Cardiac muscle cell (in vitro differentiated cells and primary cell): ENCODE measurements around the gene COL5A1. TPM values are rescaled to one million over a fixed set of nuclear protein-coding genes. Genes with fewer than 3 reads are reported as not detected.

ENCODE experiments used
- DNase-seq, 2 donors: peaks; one replicate each; pipeline versions ENCODE4 v3.0.0 to v3.0.0-alpha.2; 2010 to 2017; ENCODE audit warnings: low read depth in 1 of 2, low spot score in 1 of 2
- H3K27ac ChIP-seq: fragments of 200-600 bp; sonication (generic); 2 replicates; pipeline ENCODE4 v1.5.1; 2016
- H3K27me3 ChIP-seq: fragments of 200-600 bp; sonication (generic); 2 replicates; pipeline ENCODE4 v1.6.0; 2016; ENCODE audit warnings: control low read depth
- H3K36me3 ChIP-seq: fragments of 200-600 bp; sonication (generic); 2 replicates; pipeline ENCODE4 v1.5.1; 2016; ENCODE audit warnings: control low read depth
- H3K4me1 ChIP-seq: fragments of 200-600 bp; sonication (generic); 2 replicates; pipeline ENCODE4 v1.8.1; 2017; ENCODE audit warnings: low read depth, mild to moderate bottlenecking, mixed run types
- H3K4me3 ChIP-seq: fragments of 200-600 bp; sonication (generic); 2 replicates; pipeline ENCODE4 v1.5.1; 2016; ENCODE audit warnings: mild to moderate bottlenecking
- H3K9me3 ChIP-seq: fragments of 200-600 bp; sonication (generic); 2 replicates; pipeline ENCODE4 v1.5.1; 2017; ENCODE audit warnings: low read depth, mild to moderate bottlenecking, control low read depth
- polyA plus RNA-seq: library from polyadenylated mRNA; unstranded; fragments of >200 nt; fragmentation: Nextera tagmentation; extraction: Ambion mirVana; gene quantifications from 2 replicates; pipeline ENCODE4 v1.2.1, GENCODE V29; 2016
- total RNA-seq: library from RNA; depleted of rRNA; stranded (reverse); fragments of >200 nt; gene quantifications from 2 replicates; pipeline ENCODE4 v1.2.3, GENCODE V29; 2016
- TF ChIP-seq, protein P1 (sequence below): IDR thresholded peaks from 2 replicates; pipeline ENCODE4 v1.5.1; 2012; ENCODE audit warnings: low read depth, mild to moderate bottlenecking, low read length

COL5A1 gene
- total and polyA plus RNA-seq, 2 experiments from 2014 or later, result 34.5 to 129 TPM

GRCh38 chr9:134660407-134660806 is 18.8 kb downstream of the COL5A1 start:
- peak in 1 of 2 donors; percentile 41 for DNase-seq
- Histone ChIP-seq H3K4me3 (no peak overlapping the region), H3K27me3 (no peaks in the 10 kb centered on the region), H3K27ac (peak overlapping the region; percentile 99), H3K9me3 (no peaks in the 10 kb centered on the region), H3K36me3 (no peaks in the 10 kb centered on the region), H3K4me1 (peaks cover 56% of the 10 kb centered on the region)
- TF ChIP-seq, protein P1, sequence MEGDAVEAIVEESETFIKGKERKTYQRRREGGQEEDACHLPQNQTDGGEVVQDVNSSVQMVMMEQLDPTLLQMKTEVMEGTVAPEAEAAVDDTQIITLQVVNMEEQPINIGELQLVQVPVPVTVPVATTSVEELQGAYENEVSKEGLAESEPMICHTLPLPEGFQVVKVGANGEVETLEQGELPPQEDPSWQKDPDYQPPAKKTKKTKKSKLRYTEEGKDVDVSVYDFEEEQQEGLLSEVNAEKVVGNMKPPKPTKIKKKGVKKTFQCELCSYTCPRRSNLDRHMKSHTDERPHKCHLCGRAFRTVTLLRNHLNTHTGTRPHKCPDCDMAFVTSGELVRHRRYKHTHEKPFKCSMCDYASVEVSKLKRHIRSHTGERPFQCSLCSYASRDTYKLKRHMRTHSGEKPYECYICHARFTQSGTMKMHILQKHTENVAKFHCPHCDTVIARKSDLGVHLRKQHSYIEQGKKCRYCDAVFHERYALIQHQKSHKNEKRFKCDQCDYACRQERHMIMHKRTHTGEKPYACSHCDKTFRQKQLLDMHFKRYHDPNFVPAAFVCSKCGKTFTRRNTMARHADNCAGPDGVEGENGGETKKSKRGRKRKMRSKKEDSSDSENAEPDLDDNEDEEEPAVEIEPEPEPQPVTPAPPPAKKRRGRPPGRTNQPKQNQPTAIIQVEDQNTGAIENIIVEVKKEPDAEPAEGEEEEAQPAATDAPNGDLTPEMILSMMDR, result peak; percentile 72

GRCh38 chr9:134661299-134661698 is 19.7 kb downstream of the COL5A1 start:
- H3K36me3 ChIP-seq, result no peaks in the 10 kb centered on the region
- no peaks in the 10 kb centered on the region for H3K9me3 ChIP-seq
- H3K4me1 ChIP-seq, result peaks cover 56% of the 10 kb centered on the region
- TF ChIP-seq, protein P1, result no peak
- H3K27ac ChIP-seq, result peak overlapping the region; percentile 99
- no peak overlapping the region for H3K4me3 ChIP-seq
- H3K27me3 ChIP-seq, result no peaks in the 10 kb centered on the region
- no peak for DNase-seq

DNA sequence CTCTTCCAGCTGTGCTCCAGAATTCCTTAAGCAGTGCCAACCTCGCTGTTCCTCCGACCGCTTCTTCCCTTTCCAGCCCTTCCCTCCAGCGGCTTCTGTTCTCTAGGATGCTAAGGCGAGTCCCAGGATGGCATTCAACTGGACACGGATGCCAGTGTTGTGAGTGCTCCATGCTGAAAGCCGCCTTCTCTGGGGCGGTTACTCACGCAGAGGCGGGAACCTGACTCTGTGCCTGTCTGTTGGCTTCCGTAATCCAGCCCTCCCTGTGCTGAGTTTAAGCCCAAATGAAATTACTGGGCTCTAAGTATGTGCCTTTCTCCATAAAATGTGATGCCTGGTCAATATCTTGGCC is 20.2 kb downstream of the COL5A1 start:
- Histone ChIP-seq H3K9me3 (no peaks in the 10 kb centered on the region), H3K4me3 (no peak overlapping the region), H3K4me1 (peaks cover 56% of the 10 kb centered on the region), H3K27me3 (no peaks in the 10 kb centered on the region), H3K36me3 (no peaks in the 10 kb centered on the region), H3K27ac (peak overlapping the region; percentile 99)
- TF ChIP-seq, protein P1, result no peak
- no peak for DNase-seq

DNA sequence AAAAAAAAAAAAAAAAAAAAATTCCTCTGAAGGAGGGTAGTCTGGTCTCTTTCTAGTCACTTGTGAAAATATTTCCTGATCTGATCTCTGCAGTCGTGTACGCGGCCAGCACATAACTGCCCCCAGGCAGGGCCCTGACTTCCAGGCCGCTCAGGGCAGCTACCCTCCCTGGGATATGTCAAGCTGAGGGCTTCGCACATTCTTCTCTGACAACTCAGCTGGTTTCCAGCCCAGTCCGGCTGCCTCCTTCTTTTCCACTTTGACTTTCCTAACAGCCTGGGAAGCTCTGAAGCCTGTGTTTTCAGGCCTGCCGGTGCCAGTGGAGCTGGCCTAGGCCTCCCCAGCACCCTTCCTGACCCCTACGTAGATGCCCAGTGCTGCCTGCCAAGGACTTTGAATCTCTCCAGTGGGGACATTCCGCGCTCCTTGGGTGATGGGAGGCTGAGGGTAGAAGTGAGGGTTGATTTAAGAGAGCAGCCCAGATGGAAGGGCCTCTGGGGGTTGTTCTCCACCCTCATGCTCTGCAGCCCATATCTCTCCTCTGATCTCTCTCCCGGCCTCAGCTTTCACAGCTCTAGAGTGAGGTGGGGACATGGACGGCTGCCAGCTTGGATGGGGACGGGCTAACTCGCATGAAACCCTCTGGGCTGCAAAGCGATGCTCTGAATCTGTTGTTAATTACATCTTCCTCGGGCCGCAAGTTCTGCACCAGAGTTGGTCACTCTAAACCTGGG is 20.7 kb downstream of the COL5A1 start:
- Histone ChIP-seq H3K4me3 (no peak overlapping the region), H3K9me3 (no peaks in the 10 kb centered on the region), H3K4me1 (peaks cover 56% of the 10 kb centered on the region), H3K27ac (peak overlapping the region; percentile 99), H3K27me3 (no peaks in the 10 kb centered on the region), H3K36me3 (no peaks in the 10 kb centered on the region)
- peak; percentile 95 to 97 for DNase-seq
- TF ChIP-seq, protein P1, result no peak

DNA sequence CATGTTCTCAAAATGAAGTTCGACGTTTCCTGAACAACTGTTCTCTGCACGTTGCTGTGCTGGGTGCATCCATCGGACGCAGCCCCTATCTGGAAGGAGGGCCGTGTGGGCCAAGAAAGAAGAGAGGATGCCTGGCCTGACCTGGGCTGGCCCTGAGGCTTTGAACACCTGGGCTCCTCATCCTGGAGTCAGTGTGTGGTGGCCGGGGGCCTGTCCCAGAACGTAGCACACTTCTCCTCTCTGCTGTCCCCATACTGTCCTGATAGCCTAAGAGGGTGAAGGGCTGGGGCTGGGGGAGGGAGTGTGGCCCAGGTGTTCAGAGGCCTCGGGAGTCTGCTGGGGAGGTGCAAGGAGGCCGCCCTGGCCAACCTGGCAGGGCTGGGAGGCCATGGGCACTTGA is 21.5 kb downstream of the COL5A1 start:
- Histone ChIP-seq H3K27ac (peak overlapping the region; percentile 99), H3K4me3 (no peak overlapping the region), H3K4me1 (peaks cover 51% of the 10 kb centered on the region), H3K36me3 (no peaks in the 10 kb centered on the region), H3K9me3 (no peaks in the 10 kb centered on the region), H3K27me3 (no peaks in the 10 kb centered on the region)
- TF ChIP-seq, protein P1, result no peak
- DNase-seq, result no peak
